CD4-positive, CD25-positive, alpha-beta regulatory T cell (primary cell): ENCODE results near the gene FAM13A. TPM values are rescaled to one million over a fixed set of nuclear protein-coding genes. Genes with fewer than 3 reads are reported as not detected.

Experiments used
- ATAC-seq, 2 donors: fragments of 150-1000 bp; cut with Tn5 transposase; one replicate each; pipeline ENCODE4 v1.10.0; 2021; ENCODE audit warnings: low read depth in 2 of 2, moderate number of reproducible peaks in 2 of 2, moderate library complexity in 1 of 2
- DNase-seq, 3 donors: peaks; one replicate each; pipeline versions ENCODE4 v3.0.0 to v3.0.0-alpha.2; 2012 to 2022; ENCODE audit warnings: mixed read lengths in 1 of 3
- H3K27ac ChIP-seq: one replicate; pipeline ENCODE4 v1.7.0; 2013; ENCODE audit warnings: mild to moderate bottlenecking, low read length; ENCODE audit not compliant: insufficient read depth, poor library complexity, severe bottlenecking
- H3K27me3 ChIP-seq: one replicate; pipeline ENCODE4 v1.7.0; 2013; ENCODE audit warnings: low read length; ENCODE audit not compliant: control insufficient read depth, insufficient read depth
- H3K36me3 ChIP-seq: one replicate; pipeline ENCODE4 v1.7.0; 2013; ENCODE audit warnings: mild to moderate bottlenecking, low read length, moderate library complexity; ENCODE audit not compliant: control insufficient read depth, insufficient read depth
- H3K4me1 ChIP-seq: 2 replicates; pipeline ENCODE4 v1.7.0; 2013; ENCODE audit warnings: mild to moderate bottlenecking, low read length; ENCODE audit not compliant: insufficient read depth, control insufficient read depth, poor library complexity, severe bottlenecking
- H3K4me3 ChIP-seq: one replicate; pipeline ENCODE4 v1.7.0; 2013; ENCODE audit warnings: low read depth, mild to moderate bottlenecking, low read length, moderate library complexity
- H3K9me3 ChIP-seq, 2 experiments: 1 replicate in 1 of 2; 2 replicates in 1 of 2; pipeline ENCODE4 v1.7.0; 2013; ENCODE audit warnings: low read length in 2 of 2, mild to moderate bottlenecking in 1 of 2, moderate library complexity in 1 of 2; ENCODE audit not compliant: control insufficient read depth in 2 of 2
- H3K27ac Mint-ChIP-seq, 3 donors: one replicate each; pipeline ENCODE4 v1.8.0; 2020 to 2022; ENCODE audit warnings: mild to moderate bottlenecking in 3 of 3, mixed read lengths in 3 of 3, moderate library complexity in 2 of 3
- H3K27me3 Mint-ChIP-seq: one replicate; pipeline ENCODE4 v1.8.0; 2022; ENCODE audit warnings: mild to moderate bottlenecking, mixed read lengths
- H3K36me3 Mint-ChIP-seq: one replicate; pipeline ENCODE4 v1.8.0; 2020; ENCODE audit warnings: mixed read lengths
- H3K4me1 Mint-ChIP-seq, 4 donors: one replicate each; pipeline ENCODE4 v1.8.0; 2020 to 2022; ENCODE audit warnings: mixed read lengths in 4 of 4, mild to moderate bottlenecking in 1 of 4
- H3K4me3 Mint-ChIP-seq, 4 donors: one replicate each; pipeline ENCODE4 v1.8.0; 2020 to 2022; ENCODE audit warnings: mild to moderate bottlenecking in 4 of 4, mixed read lengths in 4 of 4, moderate library complexity in 3 of 4
- H3K9me3 Mint-ChIP-seq, 7 donors: one replicate each; pipeline ENCODE4 v1.8.0; 2020 to 2022; ENCODE audit warnings: mixed read lengths in 7 of 7, mild to moderate bottlenecking in 3 of 7, moderate library complexity in 2 of 7
- polyA plus RNA-seq, 4 donors: library from polyadenylated mRNA; unstranded; fragments of 300-500 nt; fragmentation: Illumina TruSeq; gene quantifications; one replicate each; pipeline ENCODE4 v1.2.3, GENCODE V29; 2021
- total RNA-seq: library from RNA; stranded (reverse); gene quantifications from one replicate; pipeline ENCODE4 v1.2.3, GENCODE V29; 2022

Gene FAM13A
- total and polyA plus RNA-seq, 5 donors from 2014 or later = 7.8 to 38.4 (median 11.1) TPM

GRCh38 chr4:88738180-88738579, 318.8 kb downstream of the FAM13A start:
- H3K4me3 ChIP-seq = no peak overlapping the region
- H3K27me3 ChIP-seq = no peaks in the 10 kb centered on the region
- ATAC-seq = no peak
- H3K4me1 Mint-ChIP-seq = peaks cover 13 to 23% (median 14%) of the 10 kb centered on the region in 4 donors
- peak overlapping the region in 1 of 4 donors; percentile 29 for H3K4me3 Mint-ChIP-seq
- H3K27me3 Mint-ChIP-seq = no peaks in the 10 kb centered on the region
- H3K27ac ChIP-seq = no peak overlapping the region
- no peak for DNase-seq
- H3K9me3 Mint-ChIP-seq = no peaks in the 10 kb centered on the region
- peaks cover 21% of the 10 kb centered on the region for H3K36me3 Mint-ChIP-seq
- H3K36me3 ChIP-seq = peaks cover 7% of the 10 kb centered on the region
- H3K27ac Mint-ChIP-seq = peak overlapping the region; percentile 43 to 82 (median 79)
- H3K4me1 ChIP-seq = no peaks in the 10 kb centered on the region
- no peaks in the 10 kb centered on the region for H3K9me3 ChIP-seq

GRCh38 chr4:88737307-88737941, 319.6 kb downstream of the FAM13A start:
- DNase-seq (peak in 2 of 3 donors; percentile 36 to 49), ATAC-seq (peak; percentile 73 to 76)
- no peak overlapping the region for H3K27ac ChIP-seq

GRCh38 chr4:88736264-88736663, 320.7 kb downstream of the FAM13A start:
- Mint-ChIP-seq H3K27ac (peak overlapping the region in 1 of 3 donors; percentile 39), H3K4me1 (peaks cover 13 to 23% (median 14%) of the 10 kb centered on the region in 4 donors), H3K36me3 (peaks cover 21% of the 10 kb centered on the region), H3K4me3 (no peak overlapping the region), H3K9me3 (no peaks in the 10 kb centered on the region), H3K27me3 (no peaks in the 10 kb centered on the region)
- H3K27ac ChIP-seq = no peak overlapping the region
- H3K4me3 ChIP-seq = no peak overlapping the region
- no peaks in the 10 kb centered on the region for H3K4me1 ChIP-seq
- no peaks in the 10 kb centered on the region for H3K9me3 ChIP-seq
- H3K27me3 ChIP-seq = no peaks in the 10 kb centered on the region
- ATAC-seq = no peak
- DNase-seq = no peak
- H3K36me3 ChIP-seq = peaks cover 11% of the 10 kb centered on the region

More at GRCh38 chr4:88737307-88737941, 319.6 kb downstream of the FAM13A start:
- H3K4me1 ChIP-seq = no peaks in the 10 kb centered on the region
- H3K4me3 ChIP-seq = no peak overlapping the region
- Mint-ChIP-seq H3K36me3 (peaks cover 21% of the 10 kb centered on the region), H3K4me1 (peaks cover 13 to 23% (median 14%) of the 10 kb centered on the region in 4 donors), H3K27ac (peak overlapping the region; percentile 74 to 82 (median 79)), H3K27me3 (no peaks in the 10 kb centered on the region), H3K9me3 (no peaks in the 10 kb centered on the region), H3K4me3 (peak overlapping the region in 1 of 4 donors; percentile 29)
- no peaks in the 10 kb centered on the region for H3K9me3 ChIP-seq
- peaks cover 6% of the 10 kb centered on the region for H3K36me3 ChIP-seq
- H3K27me3 ChIP-seq = no peaks in the 10 kb centered on the region

- no peak overlapping the region for H3K4me3 Mint-ChIP-seq
Measured at GRCh38 chr4:88735564-88735963, 321.4 kb downstream of the FAM13A start.

GRCh38 chr4:88734403-88734949, 322.5 kb downstream of the FAM13A start:
- Histone ChIP-seq H3K36me3 (peaks cover 26% of the 10 kb centered on the region), H3K4me3 (no peak overlapping the region), H3K9me3 (no peaks in the 10 kb centered on the region), H3K27me3 (no peaks in the 10 kb centered on the region), H3K27ac (no peak overlapping the region), H3K4me1 (no peaks in the 10 kb centered on the region)
- no peaks in the 10 kb centered on the region for H3K27me3 Mint-ChIP-seq
- peak overlapping the region in 2 of 3 donors; percentile 16 to 75 for H3K27ac Mint-ChIP-seq
- peaks cover 13 to 20% (median 14%) of the 10 kb centered on the region in 4 donors for H3K4me1 Mint-ChIP-seq
- H3K9me3 Mint-ChIP-seq = no peaks in the 10 kb centered on the region
- DNase-seq (no peak), ATAC-seq (no peak)
- H3K36me3 Mint-ChIP-seq = peaks cover 19% of the 10 kb centered on the region
- H3K4me3 Mint-ChIP-seq = no peak overlapping the region

More at GRCh38 chr4:88735564-88735963, 321.4 kb downstream of the FAM13A start:
- no peak overlapping the region for H3K4me3 ChIP-seq
- H3K27me3 Mint-ChIP-seq = no peaks in the 10 kb centered on the region
- H3K27me3 ChIP-seq = no peaks in the 10 kb centered on the region
- DNase-seq (no peak), ATAC-seq (no peak)
- no peaks in the 10 kb centered on the region for H3K4me1 ChIP-seq
- peaks cover 17% of the 10 kb centered on the region for H3K36me3 ChIP-seq
- peaks cover 13 to 23% (median 14%) of the 10 kb centered on the region in 4 donors for H3K4me1 Mint-ChIP-seq
- peaks cover 22% of the 10 kb centered on the region for H3K36me3 Mint-ChIP-seq
- peak overlapping the region in 2 of 3 donors; percentile 29 to 39 for H3K27ac Mint-ChIP-seq
- no peaks in the 10 kb centered on the region for H3K9me3 Mint-ChIP-seq
- H3K9me3 ChIP-seq = no peaks in the 10 kb centered on the region
- H3K27ac ChIP-seq = peak overlapping the region; percentile 6

- Mint-ChIP-seq H3K9me3 (no peaks in the 10 kb centered on the region), H3K4me3 (no peak overlapping the region), H3K27me3 (no peaks in the 10 kb centered on the region), H3K27ac (no peak overlapping the region), H3K4me1 (peaks cover 9 to 14% (median 10%) of the 10 kb centered on the region in 4 donors), H3K36me3 (peaks cover 21% of the 10 kb centered on the region)
- ATAC-seq = no peak
- no peak overlapping the region for H3K4me3 ChIP-seq
- no peaks in the 10 kb centered on the region for H3K9me3 ChIP-seq
- H3K36me3 ChIP-seq = peaks cover 36% of the 10 kb centered on the region
- H3K4me1 ChIP-seq = no peaks in the 10 kb centered on the region
- H3K27ac ChIP-seq = no peak overlapping the region
- H3K27me3 ChIP-seq = no peaks in the 10 kb centered on the region
- DNase-seq = no peak
Measured at GRCh38 chr4:88732714-88733368, 324.1 kb downstream of the FAM13A start.

GRCh38 chr4:88731381-88731780, 325.6 kb downstream of the FAM13A start:
- H3K27me3 ChIP-seq = no peaks in the 10 kb centered on the region
- H3K4me1 Mint-ChIP-seq = peaks cover 0 to 5% (median 4%) of the 10 kb centered on the region in 4 donors
- peaks cover 44% of the 10 kb centered on the region for H3K36me3 ChIP-seq
- H3K4me3 ChIP-seq = no peak overlapping the region
- H3K9me3 Mint-ChIP-seq = no peaks in the 10 kb centered on the region
- H3K27ac Mint-ChIP-seq = peak overlapping the region in 2 of 3 donors; percentile 47 to 78
- no peaks in the 10 kb centered on the region for H3K4me1 ChIP-seq
- no peak overlapping the region for H3K4me3 Mint-ChIP-seq
- DNase-seq = no peak
- H3K36me3 Mint-ChIP-seq = peaks cover 27% of the 10 kb centered on the region
- no peak for ATAC-seq
- no peaks in the 10 kb centered on the region for H3K9me3 ChIP-seq
- no peak overlapping the region for H3K27ac ChIP-seq
- no peaks in the 10 kb centered on the region for H3K27me3 Mint-ChIP-seq
